SK-N-SH (cell line): ENCODE results near the gene FAM43B. TPM values are rescaled to one million over a fixed set of nuclear protein-coding genes. Genes with fewer than 3 reads are reported as not detected.

Experiments used
- CTCF ChIA-PET: fragments of 300-600, 350-600 bp; formaldehyde crosslinking; extraction: SDS; loops from one replicate; lab custom pipeline; 2021; lab: Yijun Ruan, JAX
- POLR2A ChIA-PET: fragments of 350-600 bp; sonication (Branson Sonifier 250); formaldehyde crosslinking; extraction: SDS; loops from one replicate; lab custom pipeline; 2020; ENCODE audit warnings: antibody characterized with exemption, inconsistent platforms; lab: Yijun Ruan, JAX
- DNase-seq: peaks from one replicate; pipeline ENCODE4 v3.0.0; 2012
- H2AFZ ChIP-seq: fragments of 200-600 bp; sonication (generic); 2 replicates; pipeline ENCODE4 v1.8.1; 2016; ENCODE audit warnings: antibody characterized with exemption, mild to moderate bottlenecking, low read depth
- H3F3A ChIP-seq: fragments of 200-600 bp; sonication (generic); replicated peaks from 2 replicates; pipeline ENCODE3; 2016; ENCODE audit warnings: antibody characterized with exemption, mild to moderate bottlenecking; ENCODE audit not compliant: insufficient read depth
- H3K27ac ChIP-seq, 2 experiments: fragments of 200-500 bp in 1 of 2; fragments of 200-600 bp in 1 of 2; sonication (Bioruptor generic) in 1 of 2; sonication (generic), shearing (Covaris generic) in 1 of 2; 2 replicates each; pipeline versions ENCODE4 v1.5.1 to v1.6.1; 2014 to 2016; ENCODE audit warnings: low read depth in 2 of 2, inconsistent platforms in 1 of 2, low read length in 1 of 2, mild to moderate bottlenecking in 1 of 2, mixed read lengths in 1 of 2
- H3K27me3 ChIP-seq: fragments of 200-600 bp; sonication (generic), shearing (Covaris generic); 2 replicates; pipeline ENCODE4 v1.6.1; 2016; ENCODE audit warnings: mixed run types; ENCODE audit not compliant: insufficient read depth
- H3K36me3 ChIP-seq, 2 experiments: fragments of 200-500 bp in 1 of 2; fragments of 200-600 bp in 1 of 2; sonication (Bioruptor generic) in 1 of 2; sonication (generic) in 1 of 2; replicated peaks in 1 of 2; 2 replicates each; pipeline versions ENCODE3 to v1.5.1; 2014 to 2016; ENCODE audit warnings: low read length in 1 of 2, mild to moderate bottlenecking in 1 of 2; ENCODE audit not compliant: insufficient read depth in 2 of 2, control insufficient read depth in 1 of 2
- H3K4me1 ChIP-seq, 2 experiments: fragments of 200-500 bp in 1 of 2; fragments of 200-600 bp in 1 of 2; sonication (Bioruptor generic) in 1 of 2; sonication (generic), shearing (Covaris generic) in 1 of 2; 2 replicates each; pipeline versions ENCODE4 v1.5.1 to v1.6.1; 2014 to 2016; ENCODE audit warnings: low read depth in 1 of 2, low read length in 1 of 2, mixed run types in 1 of 2; ENCODE audit not compliant: insufficient read depth in 2 of 2, control insufficient read depth in 1 of 2
- H3K4me2 ChIP-seq: fragments of 200-600 bp; sonication (generic), shearing (Covaris generic); 2 replicates; pipeline ENCODE4 v1.6.1; 2017; ENCODE audit warnings: mixed run types
- H3K4me3 ChIP-seq, 2 experiments: fragments of 200-500 bp in 1 of 2; fragments of 200-600 bp in 1 of 2; sonication (Bioruptor generic) in 1 of 2; sonication (generic), shearing (Covaris generic) in 1 of 2; 2 replicates each; pipeline versions ENCODE4 v1.5.1 to v1.8.1; 2014 to 2016; ENCODE audit warnings: low read depth in 2 of 2, inconsistent platforms in 1 of 2, low read length in 1 of 2, mild to moderate bottlenecking in 1 of 2, mixed read lengths in 1 of 2, moderate library complexity in 1 of 2
- H3K79me2 ChIP-seq: fragments of 200-600 bp; sonication (generic); 2 replicates; pipeline ENCODE4 v1.8.1; 2017; ENCODE audit warnings: mild to moderate bottlenecking; ENCODE audit not compliant: insufficient read depth
- H3K9ac ChIP-seq: fragments of 200-600 bp; sonication (generic); 2 replicates; pipeline ENCODE4 v1.6.1; 2017; ENCODE audit warnings: mixed run types
- H3K9me2 ChIP-seq: fragments of 200-600 bp; sonication (generic); 2 replicates; pipeline ENCODE4 v1.6.1; 2017; ENCODE audit warnings: mixed run types
- H3K9me3 ChIP-seq: fragments of 200-600 bp; sonication (generic); 2 replicates; pipeline ENCODE4 v1.6.1; 2017; ENCODE audit warnings: mixed run types, mild to moderate bottlenecking, moderate library complexity
- H4K20me1 ChIP-seq: fragments of 200-600 bp; sonication (generic); 2 replicates; pipeline ENCODE4 v1.6.1; 2017; ENCODE audit warnings: mild to moderate bottlenecking, mixed run types; ENCODE audit not compliant: insufficient read depth
- FOXM1 ChIP-seq: IDR thresholded peaks from 2 replicates; pipeline ENCODE4 v1.4.0; 2012; ENCODE audit warnings: low read depth, mild to moderate bottlenecking
- GABPA ChIP-seq: IDR thresholded peaks from 2 replicates; pipeline ENCODE4 v1.4.0; 2012; ENCODE audit warnings: low read depth, mild to moderate bottlenecking
- IRF3 ChIP-seq: fragments of 150-350 bp; IDR thresholded peaks from 2 replicates; pipeline ENCODE4 v1.6.1; 2016; ENCODE audit warnings: mild to moderate bottlenecking, low read depth, low read length
- JUND ChIP-seq: IDR thresholded peaks from 2 replicates; pipeline ENCODE4 v1.4.0; 2012
- MEF2A ChIP-seq: IDR thresholded peaks from 2 replicates; pipeline ENCODE4 v1.4.0; 2012; ENCODE audit warnings: low read depth, borderline replicate concordance
- MXI1 ChIP-seq: IDR thresholded peaks from 2 replicates; pipeline ENCODE4 v1.6.1; 2012; ENCODE audit warnings: mild to moderate bottlenecking, low read depth, low read length, improper control_type of control experiment
- NFIC ChIP-seq: IDR thresholded peaks from 2 replicates; pipeline ENCODE4 v1.4.0; 2012; ENCODE audit warnings: borderline replicate concordance
- POLR2AphosphoS5 ChIP-seq: IDR thresholded peaks from 2 replicates; pipeline ENCODE4 v1.6.1; 2012; ENCODE audit warnings: low read depth, low read length
- RCOR1 ChIP-seq: fragments of 150-350 bp; IDR thresholded peaks from 2 replicates; pipeline ENCODE4 v1.6.1; 2017; ENCODE audit warnings: antibody characterized with exemption, low read length
- REST ChIP-seq: IDR thresholded peaks from 2 replicates; pipeline ENCODE4 v1.6.1; 2012; ENCODE audit warnings: mild to moderate bottlenecking, low read depth, low read length, moderate library complexity
- RXRA ChIP-seq: IDR thresholded peaks from 2 replicates; pipeline ENCODE4 v1.4.0; 2012; ENCODE audit warnings: low read depth, mild to moderate bottlenecking, borderline replicate concordance
- SIN3A ChIP-seq: IDR thresholded peaks from 2 replicates; pipeline ENCODE4 v1.6.1; 2012; ENCODE audit warnings: low read depth, mild to moderate bottlenecking, low read length, moderate library complexity, borderline replicate concordance
- SMC3 ChIP-seq: IDR thresholded peaks from 2 replicates; pipeline ENCODE4 v1.6.1; 2012; ENCODE audit warnings: low read depth, low read length, improper control_type of control experiment
- TEAD4 ChIP-seq: IDR thresholded peaks from 2 replicates; pipeline ENCODE4 v1.4.0; 2012; ENCODE audit warnings: mild to moderate bottlenecking, borderline replicate concordance; ENCODE audit not compliant: insufficient read depth
- USF1 ChIP-seq: IDR thresholded peaks from 2 replicates; pipeline ENCODE4 v1.4.0; 2012; ENCODE audit warnings: low read depth, borderline replicate concordance
- YY1 ChIP-seq: IDR thresholded peaks from 2 replicates; pipeline ENCODE4 v1.4.0; 2012; ENCODE audit warnings: low read depth, mild to moderate bottlenecking
- WGBS: methylation state at CpG from one replicate; pipeline ENCODE4 v1.1.6; 2017; ENCODE audit warnings: low lambda C conversion rate; 5-methylcytosine and 5-hydroxymethylcytosine counted together
- polyA plus RNA-seq, 3 experiments: library from polyadenylated mRNA; depleted of rRNA; stranded (reverse); fragments of >200 nt; gene quantifications; 2 replicates each; pipeline ENCODE4 v1.2.3, GENCODE V29; 2012

FAM43B gene
- polyA plus RNA-seq, 1 of the 3 experiments (the other 2 are of a cell fraction): not detected

GRCh38 chr1:20584890-20585289 lies 32.5 kb downstream of the FAM43B start:
- no peaks in the 10 kb centered on the region for H3F3A ChIP-seq
- H2AFZ ChIP-seq: no peak overlapping the region
- H3K79me2 ChIP-seq: no peaks in the 10 kb centered on the region
- H3K9me3 ChIP-seq: no peaks in the 10 kb centered on the region
- CTCF ChIA-PET: interaction anchor here (0.7 to 2.9 kb wide), 4 partner anchors 10 to 670 kb away, joined by 3 to 13 read pairs (median 3); no protein-coding TSS in a partner anchor
- H3K9me2 ChIP-seq: no peaks in the 10 kb centered on the region
- TF ChIP-seq TEAD4 (no peak), FOXM1 (no peak), REST (no peak), GABPA (no peak), SIN3A (no peak), RCOR1 (no peak), USF1 (no peak), MEF2A (no peak), SMC3 (no peak), MXI1 (no peak)
- TF ChIP-seq, all 33 proteins: peak for 0
- H3K4me2 ChIP-seq: no peak overlapping the region
- no peak overlapping the region for H3K9ac ChIP-seq
- WGBS: 100% methylated on average over 2 of the region's 2 CpGs
- H3K27ac ChIP-seq: no peak overlapping the region
- H3K4me3 ChIP-seq: no peak overlapping the region
- H3K4me1 ChIP-seq: no peaks in the 10 kb centered on the region
- POLR2A ChIA-PET: interaction anchor here (0.6 kb wide), 1 partner anchor 1975 kb away, joined by 3 read pairs; no protein-coding TSS in a partner anchor
- DNase-seq: no peak
- H4K20me1 ChIP-seq: no peaks in the 10 kb centered on the region
- H3K36me3 ChIP-seq: no peaks in the 10 kb centered on the region
- H3K27me3 ChIP-seq: no peaks in the 10 kb centered on the region

- no peaks in the 10 kb centered on the region for H3K9me3 ChIP-seq
- CTCF ChIA-PET: interaction anchor here (1.5 to 2.9 kb wide), 2 partner anchors 8 to 12 kb away, joined by 4 to 13 read pairs; no protein-coding TSS in a partner anchor
- POLR2A ChIA-PET: interaction anchor here (0.6 kb wide), 1 partner anchor 533 kb away, joined by 4 read pairs; no protein-coding TSS in a partner anchor
- no peak overlapping the region for H3K4me3 ChIP-seq
- H3K9me2 ChIP-seq: no peaks in the 10 kb centered on the region
- H3K4me2 ChIP-seq: no peak overlapping the region
- H3F3A ChIP-seq: no peaks in the 10 kb centered on the region
- DNase-seq: no peak
- H4K20me1 ChIP-seq: no peaks in the 10 kb centered on the region
- H3K36me3 ChIP-seq: no peaks in the 10 kb centered on the region
- no peaks in the 10 kb centered on the region for H3K27me3 ChIP-seq
- no peak overlapping the region for H3K27ac ChIP-seq
- 66% methylated on average over 8 of the region's 10 CpGs for WGBS
- TF ChIP-seq JUND: no peak
- TF ChIP-seq SMC3: no peak
- no peak for TF ChIP-seq NFIC
- TF ChIP-seq POLR2AphosphoS5: no peak
- no peak for TF ChIP-seq YY1
- no peak for TF ChIP-seq RXRA
- TF ChIP-seq IRF3: no peak
- H3K9ac ChIP-seq: no peak overlapping the region
- no peak overlapping the region for H2AFZ ChIP-seq
- no peaks in the 10 kb centered on the region for H3K79me2 ChIP-seq
- no peaks in the 10 kb centered on the region; a peak in 1 of 4 replicates for H3K4me1 ChIP-seq
These were observed 34.7 kb downstream of the FAM43B start for GRCh38 chr1:20586953-20587660.
